WTC11 (cell line): ENCODE measurements around the gene GNG3. TPM values are rescaled to one million over a fixed set of nuclear protein-coding genes. Genes with fewer than 3 reads are reported as not detected.
"Not testable (repeated sequence)": the region's sequence is repeated elsewhere in the genome, so short reads cannot be mapped to it uniquely, and the experiment has no call there.

Experiments
- ATAC-seq: fragments of 200-7000 bp; cut with Tn5 transposase; 2 replicates; pipeline ENCODE4 v1.10.0; 2021; ENCODE audit warnings: mild to moderate bottlenecking, moderate library complexity
- CTCF ChIA-PET: fragments of 300-600 bp; sonication (Branson Sonifier 250); formaldehyde crosslinking; loops from one replicate; lab custom pipeline; 2021; ENCODE audit warnings: antibody characterized with exemption; lab: Charles Lee
- POLR2A ChIA-PET: fragments of 350-600 bp; sonication (Branson Sonifier 250); formaldehyde crosslinking; loops from one replicate; lab custom pipeline; 2021; ENCODE audit warnings: antibody characterized with exemption; lab: Charles Lee
- DNase-seq: peaks from one replicate; pipeline ENCODE4 v3.0.0; 2021; ENCODE audit warnings: low spot score
- H3K27ac Mint-ChIP-seq: 2 replicates; pipeline ENCODE4 v1.8.0; 2021; ENCODE audit warnings: mixed read lengths
- H3K27me3 Mint-ChIP-seq: 2 replicates; pipeline ENCODE4 v1.8.0; 2021; ENCODE audit warnings: low read depth, mild to moderate bottlenecking, moderate library complexity, mixed read lengths
- H3K36me3 Mint-ChIP-seq: 2 replicates; pipeline ENCODE4 v1.8.0; 2021; ENCODE audit warnings: mixed read lengths
- H3K4me1 Mint-ChIP-seq: 2 replicates; pipeline ENCODE4 v1.8.0; 2022; ENCODE audit warnings: mixed read lengths
- H3K4me3 Mint-ChIP-seq: 2 replicates; pipeline ENCODE4 v1.8.0; 2021; ENCODE audit warnings: mild to moderate bottlenecking, moderate library complexity, mixed read lengths
- H3K9me3 Mint-ChIP-seq: 2 replicates; pipeline ENCODE4 v1.8.0; 2021; ENCODE audit warnings: mixed read lengths
- AFF4 ChIP-seq: sonication (generic); formaldehyde crosslinking; IDR thresholded peaks from 2 replicates; pipeline ENCODE4 v1.8.1; 2023; ENCODE audit warnings: mild to moderate bottlenecking, missing genetic modification reagents, borderline replicate concordance
- CTCF ChIP-seq: fragments of 200-600 bp; IDR thresholded peaks from 2 replicates; pipeline ENCODE4 v1.8.0; 2022; ENCODE audit warnings: antibody characterized with exemption
- EMX1 ChIP-seq: fragments of 250-450 bp; sonication (Bioruptor Pico); IDR thresholded peaks from 2 replicates; pipeline ENCODE4 v1.8.0; 2021; ENCODE audit warnings: mild to moderate bottlenecking
- HMGXB4 ChIP-seq: sonication (generic); formaldehyde crosslinking; IDR thresholded peaks from 2 replicates; pipeline ENCODE4 v1.8.1; 2023; ENCODE audit warnings: mild to moderate bottlenecking, moderate library complexity, missing genetic modification reagents
- JAZF1 ChIP-seq: fragments of 250-450 bp; sonication (Bioruptor Pico); IDR thresholded peaks from 2 replicates; pipeline ENCODE4 v1.9.0; 2021; ENCODE audit warnings: moderate library complexity, mild to moderate bottlenecking, inconsistent platforms
- KAT7 ChIP-seq: sonication (generic); formaldehyde crosslinking; IDR thresholded peaks from 2 replicates; pipeline ENCODE4 v1.8.1; 2023; ENCODE audit warnings: missing genetic modification reagents, mild to moderate bottlenecking, borderline replicate concordance
- SMAD4 ChIP-seq: sonication (generic); formaldehyde crosslinking; IDR thresholded peaks from 2 replicates; pipeline ENCODE4 v1.8.0; 2022; ENCODE audit warnings: mild to moderate bottlenecking, missing genetic modification reagents
- TEAD1 ChIP-seq: sonication (generic); formaldehyde crosslinking; IDR thresholded peaks from 2 replicates; pipeline ENCODE4 v1.8.0; 2022; ENCODE audit warnings: mild to moderate bottlenecking, missing genetic modification reagents
- ZNF281 ChIP-seq: sonication (generic); formaldehyde crosslinking; IDR thresholded peaks from 2 replicates; pipeline ENCODE4 v1.8.0; 2023; ENCODE audit warnings: mild to moderate bottlenecking, missing genetic modification reagents
- total RNA-seq: library from RNA; stranded (reverse); gene quantifications from 3 replicates; pipeline ENCODE4 v1.2.3, GENCODE V29; 2021

Gene GNG3
- total RNA-seq, 1 experiment from 2014 or later = 6.0 TPM

GRCh38 chr11:62702246-62702645, 5.2 kb upstream of the GNG3 start:
- no peaks in the 10 kb centered on the region; the same call in 1 of the 2 replicates for H3K27me3 Mint-ChIP-seq
- H3K36me3 Mint-ChIP-seq = peaks cover 33% of the 10 kb centered on the region
- ChIA-PET POLR2A (no interaction called here), CTCF (no interaction called here)
- H3K4me3 Mint-ChIP-seq = no peak overlapping the region
- H3K27ac Mint-ChIP-seq = peak overlapping the region; percentile 62; the same call in 1 of the 2 replicates
- DNase-seq (no peak), ATAC-seq (no peak)
- no peak for TF ChIP-seq HMGXB4 (CRISPR knock-in tag)
- TF ChIP-seq KAT7 (CRISPR knock-in tag) = no peak
- peaks cover 13% of the 10 kb centered on the region for H3K4me1 Mint-ChIP-seq
- no peaks in the 10 kb centered on the region for H3K9me3 Mint-ChIP-seq

- peaks cover 28% of the 10 kb centered on the region for H3K36me3 Mint-ChIP-seq
- H3K9me3 Mint-ChIP-seq, H3K27me3 Mint-ChIP-seq, CTCF ChIA-PET, H3K27ac Mint-ChIP-seq, ATAC-seq, H3K4me3 Mint-ChIP-seq, DNase-seq: not testable (repeated sequence)
- peaks cover 28% of the 10 kb centered on the region for H3K4me1 Mint-ChIP-seq
- POLR2A ChIA-PET = interaction anchor here (0.6 to 1.1 kb wide), 2 partner anchors 14 to 39 kb away, joined by 3 to 8 read pairs; partner anchors contain the start of genes C11orf98, CSKMT and LRRN4CL
Measured at GRCh38 chr11:62703921-62704320, 3.6 kb upstream of the GNG3 start.

GRCh38 chr11:62705413-62705812, 2.1 kb upstream of the GNG3 start:
- no peak for DNase-seq
- TF ChIP-seq AFF4 (CRISPR knock-in tag) (no peak), ZNF281 (CRISPR knock-in tag) (no peak), CTCF (no peak), EMX1 (CRISPR knock-in tag) (no peak), TEAD1 (no peak), JAZF1 (CRISPR knock-in tag) (no peak), SMAD4 (no peak)
- POLR2A ChIA-PET = interaction anchor here (1.0 to 6.0 kb wide), 7 partner anchors 22 to 114 kb away, joined by 4 to 35 read pairs (median 6); partner anchors contain the start of genes C11orf98, CSKMT, HNRNPUL2 and LBHD1
- H3K4me1 Mint-ChIP-seq = peaks cover 34% of the 10 kb centered on the region
- CTCF ChIA-PET = interaction anchor here (0.5 to 3.5 kb wide), 15 partner anchors 10 to 311 kb away, joined by 3 to 24 read pairs (median 4); partner anchors contain the start of genes EML3, GANAB, HNRNPUL2 and LBHD1
- H3K4me3 Mint-ChIP-seq = peak overlapping the region; percentile 92
- H3K27ac Mint-ChIP-seq = peak overlapping the region; percentile 98
- no peaks in the 10 kb centered on the region; the same call in 1 of the 2 replicates for H3K27me3 Mint-ChIP-seq
- peaks cover 27% of the 10 kb centered on the region for H3K36me3 Mint-ChIP-seq
- H3K9me3 Mint-ChIP-seq = no peaks in the 10 kb centered on the region
- no peak for ATAC-seq
